Panc1 (cell line): ENCODE measurements around the gene DDC. TPM values are rescaled to one million over a fixed set of nuclear protein-coding genes. Genes with fewer than 3 reads are reported as not detected.

Experiments
- ATAC-seq: fragments of 200-7000 bp; cut with Tn5 transposase; 2 replicates; pipeline ENCODE4 v1.9.1; 2020; ENCODE audit warnings: mild to moderate bottlenecking, moderate library complexity
- BruUV-seq: library from RNA; stranded (reverse); fragments of 400-500 nt; replicated peaks from 2 replicates; lab custom pipeline; 2021; lab: Mats Ljungman, UMichigan
- CTCF ChIA-PET: fragments of 300-600 bp; sonication (Branson Sonifier 250); formaldehyde crosslinking; loops from one replicate; lab custom pipeline; 2022; ENCODE audit warnings: antibody characterized with exemption; lab: Charles Lee
- POLR2A ChIA-PET: fragments of 300-600 bp; sonication (Branson Sonifier 250); formaldehyde crosslinking; loops from one replicate; lab custom pipeline; 2022; ENCODE audit warnings: antibody characterized with exemption; lab: Charles Lee
- DNase-seq: peaks from one replicate; pipeline ENCODE4 v3.0.0-alpha.2; 2010; ENCODE audit warnings: low read depth, low spot score
- H3K27ac ChIP-seq: 2 replicates; pipeline ENCODE4 v1.5.1; 2011; ENCODE audit warnings: mild to moderate bottlenecking, low read length, inconsistent platforms
- H3K27me3 ChIP-seq: fragments of 200-500 bp; sonication (Bioruptor generic); 2 replicates; pipeline ENCODE4 v1.6.0; 2014; ENCODE audit warnings: low read length, inconsistent platforms; ENCODE audit not compliant: control insufficient read depth, insufficient read depth
- H3K36me3 ChIP-seq: fragments of 200-500 bp; sonication (Bioruptor generic); 2 replicates; pipeline ENCODE4 v1.5.1; 2014; ENCODE audit warnings: inconsistent platforms, mild to moderate bottlenecking, low read length, moderate library complexity; ENCODE audit not compliant: control insufficient read depth, insufficient read depth
- H3K4me1 ChIP-seq: 2 replicates; pipeline ENCODE4 v1.5.1; 2011; ENCODE audit warnings: inconsistent platforms, mild to moderate bottlenecking, low read length, moderate library complexity; ENCODE audit not compliant: control insufficient read depth, insufficient read depth
- H3K4me3 ChIP-seq, 2 experiments: 2 replicates each; pipeline ENCODE4 v1.5.1; 2011 to 2012; ENCODE audit warnings: low read depth in 2 of 2, low read length in 2 of 2, mild to moderate bottlenecking in 2 of 2, inconsistent platforms in 1 of 2, moderate library complexity in 1 of 2
- H3K9me3 ChIP-seq: fragments of 200-500 bp; sonication (Bioruptor generic); 2 replicates; pipeline ENCODE4 v1.5.1; 2014; ENCODE audit warnings: low read depth, mild to moderate bottlenecking, inconsistent platforms, low read length, moderate library complexity; ENCODE audit not compliant: control insufficient read depth, insufficient read depth
- POLR2AphosphoS5 ChIP-seq: IDR thresholded peaks from 2 replicates; pipeline ENCODE4 v1.6.1; 2012; ENCODE audit warnings: mild to moderate bottlenecking, low read depth, low read length, moderate library complexity
- SIN3A ChIP-seq: IDR thresholded peaks from 2 replicates; pipeline ENCODE4 v1.6.1; 2012; ENCODE audit warnings: low read depth, mild to moderate bottlenecking, low read length, moderate library complexity, borderline replicate concordance; ENCODE audit not compliant: insufficient read depth
- TCF7L2 ChIP-seq: IDR thresholded peaks from 2 replicates; pipeline ENCODE4 v1.6.1; 2011; ENCODE audit warnings: mild to moderate bottlenecking, low read depth, low read length, inconsistent platforms
- in situ Hi-C: cut with HindIII; loops from 2 replicates; pipeline ENCODE4 v1.10.0; 2016; ENCODE audit warnings: low sequenced_read_pairs, low pct_unique_long_range_greater_than_20kb
- intact Hi-C: fragments of 100-400 bp; cut with micrococcal nuclease; formaldehyde crosslinking; loops from one replicate; pipeline ENCODE4 v1.10.0; 2022; ENCODE audit not compliant: unreplicated experiment
- total RNA-seq: library from RNA; stranded (reverse); gene quantifications from one replicate; pipeline ENCODE4 v1.2.1, GENCODE V29; 2021; ENCODE audit not compliant: unreplicated experiment
- TF ChIP-seq, protein P1 (sequence below), 2 experiments: IDR thresholded peaks; 2 replicates each; pipeline ENCODE4 v1.6.1; 2011 to 2012; ENCODE audit warnings: low read depth in 2 of 2, control low read depth in 1 of 2, low read length in 1 of 2, mild to moderate bottlenecking in 1 of 2, moderate library complexity in 1 of 2; ENCODE audit not compliant: insufficient read depth in 1 of 2
- TF ChIP-seq, protein P2 (sequence below): fragments of 450-650 bp; IDR thresholded peaks from 2 replicates; pipeline ENCODE4 v1.5.1; 2017; ENCODE audit warnings: mild to moderate bottlenecking

Gene DDC
- total RNA-seq, 1 experiment from 2014 or later, result not detected

GRCh38 chr7:50456371-50457123, 108.7 kb downstream of the DDC start:
- Histone ChIP-seq H3K36me3 (no peaks in the 10 kb centered on the region), H3K27ac (no peak overlapping the region), H3K4me3 (no peak overlapping the region), H3K9me3 (no peaks in the 10 kb centered on the region), H3K4me1 (no peaks in the 10 kb centered on the region), H3K27me3 (peaks cover 15% of the 10 kb centered on the region)
- ChIA-PET POLR2A (no interaction called here), CTCF (no interaction called here)
- in situ Hi-C loops, result no loop called here
- TF ChIP-seq SIN3A (no peak), POLR2AphosphoS5 (no peak), TCF7L2 (no peak)
- TF ChIP-seq, protein P1, sequence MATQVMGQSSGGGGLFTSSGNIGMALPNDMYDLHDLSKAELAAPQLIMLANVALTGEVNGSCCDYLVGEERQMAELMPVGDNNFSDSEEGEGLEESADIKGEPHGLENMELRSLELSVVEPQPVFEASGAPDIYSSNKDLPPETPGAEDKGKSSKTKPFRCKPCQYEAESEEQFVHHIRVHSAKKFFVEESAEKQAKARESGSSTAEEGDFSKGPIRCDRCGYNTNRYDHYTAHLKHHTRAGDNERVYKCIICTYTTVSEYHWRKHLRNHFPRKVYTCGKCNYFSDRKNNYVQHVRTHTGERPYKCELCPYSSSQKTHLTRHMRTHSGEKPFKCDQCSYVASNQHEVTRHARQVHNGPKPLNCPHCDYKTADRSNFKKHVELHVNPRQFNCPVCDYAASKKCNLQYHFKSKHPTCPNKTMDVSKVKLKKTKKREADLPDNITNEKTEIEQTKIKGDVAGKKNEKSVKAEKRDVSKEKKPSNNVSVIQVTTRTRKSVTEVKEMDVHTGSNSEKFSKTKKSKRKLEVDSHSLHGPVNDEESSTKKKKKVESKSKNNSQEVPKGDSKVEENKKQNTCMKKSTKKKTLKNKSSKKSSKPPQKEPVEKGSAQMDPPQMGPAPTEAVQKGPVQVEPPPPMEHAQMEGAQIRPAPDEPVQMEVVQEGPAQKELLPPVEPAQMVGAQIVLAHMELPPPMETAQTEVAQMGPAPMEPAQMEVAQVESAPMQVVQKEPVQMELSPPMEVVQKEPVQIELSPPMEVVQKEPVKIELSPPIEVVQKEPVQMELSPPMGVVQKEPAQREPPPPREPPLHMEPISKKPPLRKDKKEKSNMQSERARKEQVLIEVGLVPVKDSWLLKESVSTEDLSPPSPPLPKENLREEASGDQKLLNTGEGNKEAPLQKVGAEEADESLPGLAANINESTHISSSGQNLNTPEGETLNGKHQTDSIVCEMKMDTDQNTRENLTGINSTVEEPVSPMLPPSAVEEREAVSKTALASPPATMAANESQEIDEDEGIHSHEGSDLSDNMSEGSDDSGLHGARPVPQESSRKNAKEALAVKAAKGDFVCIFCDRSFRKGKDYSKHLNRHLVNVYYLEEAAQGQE (IDR thresholded peaks at IDR 0.05; ENCODE audit: insufficient read depth in 1 of 2, low read depth in 2 of 2, low read length in 1 of 2), result no peak
- TF ChIP-seq, protein P2, sequence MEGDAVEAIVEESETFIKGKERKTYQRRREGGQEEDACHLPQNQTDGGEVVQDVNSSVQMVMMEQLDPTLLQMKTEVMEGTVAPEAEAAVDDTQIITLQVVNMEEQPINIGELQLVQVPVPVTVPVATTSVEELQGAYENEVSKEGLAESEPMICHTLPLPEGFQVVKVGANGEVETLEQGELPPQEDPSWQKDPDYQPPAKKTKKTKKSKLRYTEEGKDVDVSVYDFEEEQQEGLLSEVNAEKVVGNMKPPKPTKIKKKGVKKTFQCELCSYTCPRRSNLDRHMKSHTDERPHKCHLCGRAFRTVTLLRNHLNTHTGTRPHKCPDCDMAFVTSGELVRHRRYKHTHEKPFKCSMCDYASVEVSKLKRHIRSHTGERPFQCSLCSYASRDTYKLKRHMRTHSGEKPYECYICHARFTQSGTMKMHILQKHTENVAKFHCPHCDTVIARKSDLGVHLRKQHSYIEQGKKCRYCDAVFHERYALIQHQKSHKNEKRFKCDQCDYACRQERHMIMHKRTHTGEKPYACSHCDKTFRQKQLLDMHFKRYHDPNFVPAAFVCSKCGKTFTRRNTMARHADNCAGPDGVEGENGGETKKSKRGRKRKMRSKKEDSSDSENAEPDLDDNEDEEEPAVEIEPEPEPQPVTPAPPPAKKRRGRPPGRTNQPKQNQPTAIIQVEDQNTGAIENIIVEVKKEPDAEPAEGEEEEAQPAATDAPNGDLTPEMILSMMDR, result no peak
- no TSS peak for BruUV-seq
- DNase-seq (no peak), ATAC-seq (no peak)
- intact Hi-C loops, result no loop called here

DNA sequence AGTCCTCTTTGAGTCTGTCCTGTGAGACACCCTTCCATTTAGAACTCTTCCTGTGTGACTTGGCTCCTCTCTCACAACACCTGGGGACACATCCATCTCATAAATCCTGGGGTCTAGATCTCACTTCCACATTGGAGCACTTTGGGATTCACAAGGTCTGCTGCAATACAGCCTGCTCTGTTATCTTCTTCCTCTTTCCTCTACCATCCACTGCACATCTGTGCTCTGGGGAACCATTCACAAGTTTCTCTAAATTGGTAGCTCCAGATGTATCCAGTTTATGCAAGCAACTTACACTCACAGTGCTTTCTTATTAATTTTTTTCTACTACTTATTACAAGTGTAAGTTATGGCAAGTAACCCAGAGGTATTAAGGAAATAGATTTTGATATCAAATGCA, 109.5 kb downstream of the DDC start:
- DNase-seq (no peak), ATAC-seq (no peak)
- Histone ChIP-seq H3K4me3 (no peak overlapping the region), H3K36me3 (no peaks in the 10 kb centered on the region), H3K27me3 (peaks cover 15% of the 10 kb centered on the region), H3K27ac (no peak overlapping the region), H3K9me3 (no peaks in the 10 kb centered on the region), H3K4me1 (peaks cover 6% of the 10 kb centered on the region; the same call in 1 of the 2 replicates)
- TF ChIP-seq TCF7L2 (no peak), SIN3A (no peak), POLR2AphosphoS5 (no peak)
- TF ChIP-seq, protein P1 (IDR thresholded peaks at IDR 0.05; ENCODE audit: insufficient read depth in 1 of 2, low read depth in 2 of 2, low read length in 1 of 2), result no peak
- TF ChIP-seq, protein P2, result no peak
- POLR2A ChIA-PET, result no interaction called here
- in situ Hi-C loops, result no loop called here
- intact Hi-C loops, result no loop called here
- BruUV-seq, result no TSS peak
- CTCF ChIA-PET, result no interaction called here
